Measurements from ENCODE around the gene LRRC41. TPM values are rescaled to one million over a fixed set of nuclear protein-coding genes. Genes with fewer than 3 reads are reported as not detected.
"Not testable (repeated sequence)": the region's sequence is repeated elsewhere in the genome, so short reads cannot be mapped to it uniquely, and the experiment has no call there.

Gene LRRC41
- total and polyA plus RNA-seq, 7 donors = 34.1 to 76.7 (median 53.7) TPM

GRCh38 chr1:46244656-46245371 is 58.6 kb downstream of the LRRC41 start:
- Histone ChIP-seq H3K4me1 (no peaks in the 10 kb centered on the region), H3K36me3 (ENCODE audit: insufficient read depth in 1 of 2, low read depth in 1 of 2) (no peaks in the 10 kb centered on the region), H3K27me3 (ENCODE audit: insufficient read depth in 3 of 3, low read length in 2 of 3) (no peaks in the 10 kb centered on the region), H3K27ac (no peak overlapping the region), H3K4me3 (no peak overlapping the region), H3K9me3 (no peaks in the 10 kb centered on the region)
- intact Hi-C loops (cut with DNase I) = loop anchor here in 1 of 2 donors (10.0 kb wide), 1 partner anchor 110 kb away; no protein-coding TSS in a partner anchor
- WGBS, 3 donors = 49 to 61% (median 50%) methylated on average over 3 of the region's 3 CpGs
- no peak for DNase-seq
- ATAC-seq = no peak
- TF ChIP-seq CTCF (IDR thresholded peaks at IDR 0.05) = peak; percentile 24

GRCh38 chr1:46243831-46244230 is 59.6 kb downstream of the LRRC41 start:
- H3K27me3 ChIP-seq (ENCODE audit: insufficient read depth in 3 of 3, low read length in 2 of 3); H3K4me3 ChIP-seq; H3K27ac ChIP-seq; ATAC-seq; H3K4me1 ChIP-seq; DNase-seq; H3K9me3 ChIP-seq; H3K36me3 ChIP-seq (ENCODE audit: insufficient read depth in 1 of 2, low read depth in 1 of 2): not testable (repeated sequence)
- intact Hi-C loops (cut with DNase I) = loop anchor here in 1 of 2 donors (10.0 kb wide), 1 partner anchor 111 kb away; no protein-coding TSS in a partner anchor
- WGBS, 3 donors = 85 to 88% (median 87%) methylated on average over 3 of the region's 3 CpGs

- intact Hi-C loops (cut with DNase I) = loop anchor here in 1 of 2 donors (10.0 kb wide), 1 partner anchor 112 kb away; no protein-coding TSS in a partner anchor
- H3K27me3 ChIP-seq (ENCODE audit: insufficient read depth in 3 of 3, low read length in 2 of 3) = no peaks in the 10 kb centered on the region
- TF ChIP-seq CTCF (IDR thresholded peaks at IDR 0.05) = no peak
- no peak overlapping the region for H3K27ac ChIP-seq
- DNase-seq (no peak), ATAC-seq (no peak)
- H3K4me3 ChIP-seq = no peak overlapping the region
- H3K4me1 ChIP-seq = no peaks in the 10 kb centered on the region
- H3K9me3 ChIP-seq = no peaks in the 10 kb centered on the region
- 31 to 47% (median 38%) methylated on average over 1 of the region's 1 CpG for WGBS, 3 donors
- H3K36me3 ChIP-seq (ENCODE audit: insufficient read depth in 1 of 2, low read depth in 1 of 2) = no peaks in the 10 kb centered on the region
Measured at GRCh38 chr1:46242918-46243317, 60.5 kb downstream of the LRRC41 start.

GRCh38 chr1:46241733-46242132 is 61.7 kb downstream of the LRRC41 start:
- not testable (repeated sequence) for ATAC-seq; H3K27ac ChIP-seq; H3K27me3 ChIP-seq (ENCODE audit: insufficient read depth in 3 of 3, low read length in 2 of 3); H3K4me3 ChIP-seq; DNase-seq; H3K4me1 ChIP-seq; H3K36me3 ChIP-seq (ENCODE audit: insufficient read depth in 1 of 2, low read depth in 1 of 2); H3K9me3 ChIP-seq
- WGBS, 3 donors = 89 to 91% (median 89%) methylated on average over 5 to 12 of the region's 38 CpGs
- intact Hi-C loops (cut with DNase I) = loop anchor here in 1 of 2 donors (10.0 kb wide), 1 partner anchor 113 kb away; no protein-coding TSS in a partner anchor

GRCh38 chr1:46238865-46239264 is 64.6 kb downstream of the LRRC41 start:
- H3K27ac ChIP-seq; intact Hi-C loops (cut with DNase I); H3K9me3 ChIP-seq; H3K4me3 ChIP-seq; ATAC-seq; H3K27me3 ChIP-seq (ENCODE audit: insufficient read depth in 3 of 3, low read length in 2 of 3); H3K4me1 ChIP-seq; H3K36me3 ChIP-seq (ENCODE audit: insufficient read depth in 1 of 2, low read depth in 1 of 2); DNase-seq: not testable (repeated sequence)
- 58 to 87% (median 72%) methylated on average over 1 of the region's 1 CpG for WGBS, 3 donors

GRCh38 chr1:46236882-46237281 is 66.5 kb downstream of the LRRC41 start:
- Histone ChIP-seq H3K9me3 (no peaks in the 10 kb centered on the region), H3K27me3 (ENCODE audit: insufficient read depth in 3 of 3, low read length in 2 of 3) (no peaks in the 10 kb centered on the region), H3K36me3 (ENCODE audit: insufficient read depth in 1 of 2, low read depth in 1 of 2) (no peaks in the 10 kb centered on the region), H3K4me3 (no peak overlapping the region), H3K4me1 (no peaks in the 10 kb centered on the region), H3K27ac (no peak overlapping the region)
- intact Hi-C loops (cut with DNase I) = no loop called here
- 88 to 94% (median 91%) methylated on average over 4 of the region's 4 CpGs for WGBS, 3 donors
- TF ChIP-seq CTCF (IDR thresholded peaks at IDR 0.05) = no peak
- DNase-seq (no peak), ATAC-seq (no peak)

GRCh38 chr1:46231231-46231630 is 72.2 kb downstream of the LRRC41 start:
- intact Hi-C loops (cut with DNase I); H3K27ac ChIP-seq; H3K4me1 ChIP-seq; H3K9me3 ChIP-seq; H3K4me3 ChIP-seq; DNase-seq; H3K27me3 ChIP-seq (ENCODE audit: insufficient read depth in 3 of 3, low read length in 2 of 3); ATAC-seq; H3K36me3 ChIP-seq (ENCODE audit: insufficient read depth in 1 of 2, low read depth in 1 of 2): not testable (repeated sequence)
- WGBS, 3 donors = 90 to 96% (median 93%) methylated on average over 3 of the region's 3 CpGs

All from psoas muscle (tissue), 8 donors.